HG03432 (cell line): ENCODE results near the gene LRRC36.
"Not testable (repeated sequence)": the region's sequence is repeated elsewhere in the genome, so short reads cannot be mapped to it uniquely, and the experiment has no call there.

ENCODE experiments used
- ATAC-seq: cut with Tn5 transposase; IDR thresholded peaks from one replicate; pipeline ENCODE4 v1.9.1; 2021; ENCODE audit warnings: mild to moderate bottlenecking, moderate library complexity; ENCODE audit not compliant: unreplicated experiment

Gene LRRC36

DNA sequence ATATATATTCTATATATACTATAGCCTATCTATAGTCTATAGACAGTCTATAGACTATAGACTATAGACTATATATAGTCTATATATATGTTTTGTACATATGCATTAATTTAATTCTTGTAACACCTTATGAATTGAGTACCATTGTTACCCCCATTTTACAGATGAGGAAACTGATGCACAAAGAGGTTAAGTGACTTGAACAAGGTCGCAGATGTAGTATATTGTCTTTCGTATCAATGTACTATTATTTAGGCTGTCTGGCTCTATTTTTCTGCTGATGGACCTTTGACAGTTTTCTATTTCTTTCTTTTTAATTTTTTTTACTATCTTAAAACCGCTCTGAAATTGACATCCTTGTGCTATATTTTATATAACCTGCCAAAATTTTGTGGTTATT lies 14.6 kb downstream of the LRRC36 start:
- no peak for ATAC-seq

DNA sequence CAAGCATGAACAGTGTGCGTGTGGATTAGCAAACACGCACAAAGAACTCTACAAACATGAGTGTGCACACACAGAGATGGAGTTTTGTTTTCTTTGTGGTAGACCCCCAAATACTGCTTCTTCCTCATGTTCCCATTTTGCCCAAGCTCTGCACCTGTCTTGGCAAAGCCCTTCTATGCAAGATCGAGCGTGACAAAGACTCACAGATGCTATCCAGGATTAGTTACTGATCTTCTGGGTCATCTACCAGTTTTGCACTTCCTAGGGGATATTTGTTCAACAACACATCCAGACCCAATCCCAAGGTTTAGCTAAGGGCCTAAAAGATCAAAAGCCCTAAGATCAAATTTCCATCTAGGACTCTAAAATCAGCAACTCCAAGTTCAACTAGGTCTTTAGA lies 16.0 kb downstream of the LRRC36 start:
- ATAC-seq, result no peak

DNA sequence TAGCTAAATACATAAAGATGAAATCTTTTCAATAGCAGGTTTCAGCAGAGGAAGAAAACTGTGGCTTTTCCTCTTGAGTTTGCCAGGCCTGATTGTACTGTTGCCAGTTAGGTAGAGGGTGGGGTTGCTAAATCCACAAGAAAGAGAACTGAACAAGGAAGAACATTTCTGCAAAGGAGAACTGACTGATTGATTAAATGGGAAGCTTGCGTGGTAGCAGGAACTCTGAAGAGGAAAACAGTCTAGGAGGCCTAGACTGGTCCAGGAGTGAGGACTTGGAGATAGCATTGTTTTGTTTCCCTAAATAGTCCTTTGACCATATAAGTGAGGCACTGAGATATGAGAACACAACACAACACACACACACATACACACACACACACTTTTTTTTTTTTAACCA lies 18.8 kb downstream of the LRRC36 start:
- no peak for ATAC-seq

DNA sequence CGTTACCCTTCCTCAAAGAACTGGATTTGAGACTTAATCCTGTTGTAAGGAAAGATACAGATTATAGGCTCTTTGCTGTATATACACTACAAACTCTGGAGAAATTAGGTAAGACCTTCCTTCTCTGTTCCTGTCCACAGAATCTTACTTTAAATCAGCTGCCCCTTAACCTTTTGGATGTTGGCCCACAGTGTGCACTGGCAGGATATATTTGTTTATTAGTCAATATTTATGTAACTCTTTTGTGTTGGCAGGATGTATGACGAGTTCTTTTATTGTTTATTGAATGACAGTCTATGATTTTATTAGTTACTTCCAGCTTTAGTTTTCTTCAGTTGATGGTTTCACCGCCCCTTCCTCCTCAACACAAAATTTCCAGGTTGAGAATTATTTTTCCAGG lies 19.7 kb downstream of the LRRC36 start:
- no peak for ATAC-seq

DNA sequence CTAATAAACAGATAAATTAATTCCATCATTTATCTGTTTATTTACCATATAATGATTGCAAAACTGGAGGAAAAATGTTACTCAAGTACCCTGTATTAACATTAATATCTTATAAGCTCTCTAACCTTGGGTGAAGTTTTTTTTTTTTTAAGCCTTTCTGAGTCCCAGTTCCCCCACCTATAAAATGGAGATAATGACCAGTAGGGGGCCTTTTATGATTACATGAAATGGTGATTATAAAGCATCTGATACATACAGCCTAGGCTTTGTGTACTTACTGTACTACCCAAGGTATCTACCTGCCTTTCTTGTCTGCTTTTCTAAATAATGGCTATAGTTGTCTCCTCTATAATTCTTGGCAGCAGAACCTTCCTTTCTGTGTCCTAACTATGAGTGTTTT lies 22.6 kb downstream of the LRRC36 start:
- no peak for ATAC-seq

DNA sequence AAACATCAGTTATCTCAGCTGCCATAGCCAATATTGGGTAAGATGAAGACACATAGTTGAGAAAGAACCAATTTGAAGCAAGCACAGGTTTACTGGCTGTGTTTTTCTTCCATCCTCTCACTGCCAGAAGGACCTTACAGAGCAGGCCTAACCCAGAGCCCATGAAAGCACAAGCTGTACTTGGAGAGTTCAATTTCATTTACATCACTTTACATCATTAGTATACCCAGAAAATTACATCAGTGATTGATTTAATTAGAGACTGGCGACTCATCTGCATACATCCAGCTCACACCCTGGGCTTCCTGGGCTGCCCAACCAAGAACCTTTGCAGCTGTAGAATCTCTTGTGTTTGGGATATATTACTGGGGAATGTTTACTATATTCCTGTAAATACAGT lies 23.7 kb downstream of the LRRC36 start:
- no peak for ATAC-seq

DNA sequence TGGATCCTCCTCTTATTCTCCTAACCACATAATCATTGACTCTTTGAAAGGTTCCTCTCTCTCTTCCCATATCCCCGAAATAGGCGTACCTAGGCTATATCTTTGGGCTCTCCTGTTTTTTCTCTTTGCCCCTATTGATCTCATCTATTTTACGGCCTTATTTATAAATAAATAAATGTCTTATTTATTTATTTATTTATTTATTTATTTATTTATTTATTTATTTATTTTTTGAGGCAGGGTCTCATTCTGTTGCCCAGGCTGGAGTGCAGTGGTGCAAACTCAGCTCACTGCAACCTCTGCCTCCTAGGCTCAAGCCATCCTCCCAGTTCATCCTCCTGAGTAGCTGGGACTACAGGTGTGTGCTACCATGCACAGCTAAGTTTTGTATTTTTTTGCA lies 25.8 kb downstream of the LRRC36 start:
- ATAC-seq, result not testable (repeated sequence)

DNA sequence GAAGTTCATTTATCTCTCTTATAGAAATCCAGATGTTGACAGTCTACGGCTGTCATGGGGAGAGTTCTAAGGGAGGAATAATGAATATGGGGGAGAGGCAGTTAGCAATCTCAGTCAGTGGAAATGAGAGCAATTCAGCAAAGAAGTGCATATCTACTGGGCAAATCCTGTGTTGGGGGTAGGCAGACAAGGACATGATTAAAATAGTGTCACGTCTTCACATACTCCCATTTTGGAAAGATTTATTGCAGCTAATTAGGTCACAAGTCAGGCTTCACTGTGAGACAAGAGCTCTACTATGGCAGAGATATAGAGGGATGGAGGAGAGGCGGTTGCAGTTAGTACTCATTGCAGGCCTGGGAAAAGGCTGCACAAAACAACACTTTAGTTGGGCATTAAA lies 29.8 kb downstream of the LRRC36 start:
- no peak for ATAC-seq

DNA sequence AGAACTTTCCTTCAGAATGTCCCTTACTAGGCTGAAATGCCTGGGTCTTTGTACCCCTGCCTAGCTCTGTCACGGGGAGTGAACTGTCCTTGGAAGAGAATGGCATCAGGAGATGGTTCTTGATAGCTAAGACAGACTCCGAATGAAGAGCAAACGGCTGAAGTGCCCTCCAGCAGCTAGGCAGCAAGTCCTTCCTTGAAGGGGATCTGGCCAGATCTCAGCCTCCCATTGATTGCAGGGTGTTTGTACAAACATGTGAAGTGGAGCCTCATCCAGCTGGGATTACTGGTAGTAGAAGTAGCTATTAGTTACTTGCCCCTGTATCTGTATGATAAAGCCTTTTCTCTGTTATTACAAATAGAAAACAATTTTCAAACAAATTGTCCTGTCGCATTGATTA lies 30.9 kb downstream of the LRRC36 start:
- no peak for ATAC-seq

DNA sequence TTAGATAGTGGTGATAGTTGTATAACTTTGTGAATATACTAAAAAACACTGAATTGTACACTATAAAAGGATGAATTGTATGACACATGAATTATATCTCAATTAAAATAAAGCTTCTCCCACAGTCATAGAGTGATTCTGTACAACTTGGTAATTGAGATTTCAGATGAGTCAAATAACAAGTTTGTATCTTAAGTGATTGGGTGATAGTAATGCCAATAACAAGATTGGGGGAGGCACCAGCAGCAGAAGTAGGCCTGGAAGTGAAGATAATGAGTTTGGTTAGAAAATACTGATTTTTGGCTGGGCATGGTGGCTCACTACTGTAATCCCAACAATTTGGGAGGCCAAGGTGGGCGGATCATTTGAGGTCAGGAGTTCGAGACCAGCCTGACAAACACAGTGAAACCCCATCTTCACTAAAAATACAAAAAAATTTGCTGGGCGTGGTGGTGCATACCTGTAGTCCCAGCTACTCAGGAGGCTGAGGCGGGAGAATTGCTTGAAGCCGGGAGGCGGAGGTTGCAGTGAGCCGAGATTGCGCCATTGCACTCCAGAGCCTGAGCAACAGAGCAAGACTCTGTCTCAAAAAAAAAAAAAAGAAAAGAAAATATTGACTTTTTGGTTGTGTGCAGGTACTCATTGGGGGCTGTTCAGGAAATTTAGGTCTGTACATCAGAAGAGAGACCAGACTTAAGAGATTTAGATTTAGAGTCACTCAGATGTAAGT lies 33.1 kb downstream of the LRRC36 start:
- not testable (repeated sequence) for ATAC-seq

DNA sequence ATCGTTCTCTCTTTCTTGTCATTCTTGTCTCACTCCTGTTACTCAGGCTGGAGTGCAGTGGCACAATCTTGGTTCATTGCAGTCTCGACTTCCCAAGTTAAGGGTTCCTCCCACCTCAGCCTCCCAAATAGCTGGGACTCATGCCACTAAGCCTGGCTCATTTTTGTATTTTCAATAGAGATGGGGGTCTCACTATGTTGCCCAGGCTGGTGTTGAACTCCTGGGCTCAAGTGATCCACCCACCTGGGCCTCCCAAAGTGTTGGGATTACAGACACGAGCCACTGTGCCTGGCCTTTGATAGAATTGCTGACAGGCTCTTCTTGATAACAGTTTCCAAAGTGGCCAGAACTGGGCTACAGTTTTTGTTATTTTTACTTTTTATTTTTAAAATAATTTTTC lies 34.4 kb downstream of the LRRC36 start:
- no peak for ATAC-seq

DNA sequence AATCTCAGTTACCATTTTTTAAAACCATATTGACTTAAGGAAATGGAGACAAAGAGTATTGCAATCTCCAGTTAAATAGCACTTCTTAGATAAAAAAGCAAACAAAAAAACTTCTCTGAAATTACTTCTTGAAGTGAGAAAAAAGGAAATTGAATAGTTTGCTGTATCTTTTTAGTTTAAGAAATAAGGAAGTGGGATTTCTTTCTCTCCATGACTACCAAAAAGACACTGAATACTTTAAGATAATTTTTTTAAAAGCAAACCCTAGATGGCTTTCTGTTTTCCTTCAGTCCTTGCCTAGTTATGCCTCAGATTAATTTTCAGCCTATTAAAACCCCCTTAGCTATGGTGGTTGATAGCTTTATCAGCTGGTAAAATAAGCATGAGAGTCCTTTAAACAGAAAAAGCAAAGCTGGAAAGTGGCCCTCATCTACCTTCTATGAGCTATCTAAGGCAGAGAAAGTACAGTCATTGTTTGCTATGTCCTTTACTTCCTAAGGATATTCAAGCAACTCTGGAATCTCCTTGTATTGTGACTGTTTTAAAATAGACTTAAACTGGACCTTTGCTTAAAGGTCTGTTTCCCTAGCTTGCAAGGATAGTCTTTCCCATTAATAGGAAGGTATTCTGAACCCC lies 38.1 kb downstream of the LRRC36 start:
- no peak for ATAC-seq

DNA sequence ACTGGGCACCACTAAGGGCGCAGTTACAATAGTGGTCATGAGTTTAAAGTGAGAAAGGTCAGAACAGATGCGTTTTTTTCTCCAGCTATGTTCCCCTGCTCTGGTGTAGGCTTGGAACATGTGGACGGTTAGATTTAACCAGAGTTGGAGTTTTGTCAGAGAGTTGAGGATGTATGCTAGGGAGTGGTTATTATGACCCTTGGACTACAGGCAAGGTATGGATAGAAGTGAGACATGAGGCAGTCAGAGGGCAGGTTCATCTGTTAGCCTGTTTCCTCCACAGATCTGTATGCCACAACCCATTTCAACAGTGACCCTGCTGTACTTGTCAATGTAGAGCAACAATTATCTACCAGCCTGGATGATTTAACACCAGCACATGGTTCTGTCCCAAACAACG lies 44.0 kb downstream of the LRRC36 start:
- ATAC-seq, result no peak

DNA sequence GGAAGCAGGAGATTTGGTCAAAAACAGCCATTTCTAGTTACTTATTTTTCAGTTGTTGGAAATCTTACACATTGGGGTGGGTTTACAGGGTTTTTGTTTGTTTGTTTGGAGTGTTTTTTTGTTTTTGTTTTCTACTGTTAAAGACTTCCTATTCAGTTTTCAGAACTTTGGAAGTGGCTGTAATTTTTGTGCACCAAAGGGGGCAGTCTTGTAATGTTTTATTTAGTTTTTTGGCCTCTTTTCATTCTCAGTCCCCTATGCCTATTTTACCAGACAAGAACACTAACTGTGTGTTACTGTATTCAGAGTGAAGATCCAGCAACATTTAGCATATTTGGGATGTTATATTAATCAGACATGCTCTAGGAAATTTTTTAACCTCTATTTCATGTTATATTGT lies 46.0 kb downstream of the LRRC36 start:
- ATAC-seq, result no peak

DNA sequence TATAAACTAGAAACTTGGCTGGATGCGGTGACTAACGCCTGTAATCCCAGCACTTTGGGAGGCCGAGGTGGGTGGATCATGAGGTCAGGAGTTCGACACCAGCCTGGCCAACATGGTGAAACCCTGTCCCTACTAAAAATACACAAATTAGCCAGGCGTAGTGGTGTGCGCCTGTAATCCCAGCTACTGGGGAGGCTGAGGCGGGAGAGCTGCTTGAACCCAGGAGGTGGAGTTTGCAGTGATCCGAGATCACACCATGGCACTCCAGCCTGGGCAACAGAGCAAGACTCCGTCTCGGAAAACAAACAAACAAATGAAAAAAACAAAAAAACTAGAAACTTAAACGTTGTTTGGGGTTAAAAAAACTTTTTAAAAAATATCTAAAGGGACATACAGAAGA lies 49.4 kb downstream of the LRRC36 start:
- not testable (repeated sequence) for ATAC-seq

DNA sequence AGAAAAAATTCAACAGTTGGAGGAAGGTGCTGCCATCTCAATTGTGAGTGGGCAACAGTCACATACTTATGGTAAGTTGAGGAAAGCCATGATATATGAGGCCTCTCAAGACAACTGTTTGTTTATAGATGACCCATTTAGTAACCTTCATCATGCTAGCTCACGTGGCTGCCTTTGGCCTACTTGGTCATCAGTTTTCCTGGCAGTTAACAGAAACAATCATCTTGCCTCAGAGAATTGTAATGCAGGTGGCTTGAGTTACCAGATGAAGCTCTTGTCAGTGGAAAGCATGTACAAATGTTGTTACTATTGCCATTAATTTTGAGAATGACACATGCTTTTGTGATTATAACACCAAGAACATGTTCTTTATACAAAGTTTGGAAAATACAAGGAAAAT lies 52.0 kb downstream of the LRRC36 start:
- no peak for ATAC-seq

DNA sequence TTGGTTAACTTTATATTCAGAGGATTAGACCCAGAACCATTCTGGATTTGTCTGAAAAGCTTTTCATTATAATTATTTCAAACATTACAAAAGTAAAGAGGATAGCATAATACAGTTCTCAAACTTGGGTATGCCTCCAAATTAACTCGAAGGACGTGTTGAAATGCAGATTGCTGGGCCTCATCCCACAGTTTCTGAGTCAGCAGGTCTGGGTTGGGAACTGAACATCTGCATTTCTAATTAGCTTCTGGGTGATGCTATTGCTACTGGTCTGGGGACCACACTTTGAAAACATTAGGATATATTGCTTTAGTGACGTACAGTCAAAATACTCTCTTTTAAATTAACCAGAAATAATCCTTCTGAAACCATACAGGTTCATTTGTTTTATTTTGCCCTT lies 56.7 kb downstream of the LRRC36 start:
- ATAC-seq, result no peak

DNA sequence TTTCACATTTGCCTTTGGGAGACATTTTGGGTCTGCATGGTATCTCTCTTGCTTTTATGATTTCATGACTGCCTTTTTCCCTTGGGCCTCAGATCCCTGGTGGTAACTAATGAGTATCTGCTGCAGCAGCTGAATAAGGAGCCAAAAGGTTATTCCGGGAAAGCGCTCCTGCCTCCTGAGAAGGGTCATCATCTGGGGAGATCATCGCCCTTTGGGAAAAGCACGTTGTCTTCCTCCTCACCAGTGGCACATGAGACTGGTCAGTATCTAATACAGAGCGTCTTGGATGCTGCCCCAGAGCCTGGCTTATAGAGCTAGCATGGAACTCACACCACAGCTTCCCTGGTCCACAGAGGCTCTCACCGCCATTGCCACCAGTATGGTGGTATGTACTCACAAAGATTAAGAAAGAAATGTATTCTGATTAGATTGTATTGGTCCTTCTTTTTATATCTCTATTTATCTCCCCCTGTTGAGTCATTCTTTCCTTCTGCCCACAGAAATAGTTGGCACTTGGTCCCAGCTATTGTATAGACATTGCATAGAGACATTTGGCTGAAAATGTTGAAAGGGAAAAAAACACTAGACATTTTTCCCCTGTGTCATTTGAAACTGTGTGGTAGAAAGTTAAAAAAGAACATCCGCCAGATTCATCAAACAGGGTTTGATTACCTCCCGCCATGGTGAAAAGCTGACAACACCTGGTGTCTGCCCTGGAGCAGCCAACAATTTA lies 58.3 kb downstream of the LRRC36 start:
- ATAC-seq, result no peak

DNA sequence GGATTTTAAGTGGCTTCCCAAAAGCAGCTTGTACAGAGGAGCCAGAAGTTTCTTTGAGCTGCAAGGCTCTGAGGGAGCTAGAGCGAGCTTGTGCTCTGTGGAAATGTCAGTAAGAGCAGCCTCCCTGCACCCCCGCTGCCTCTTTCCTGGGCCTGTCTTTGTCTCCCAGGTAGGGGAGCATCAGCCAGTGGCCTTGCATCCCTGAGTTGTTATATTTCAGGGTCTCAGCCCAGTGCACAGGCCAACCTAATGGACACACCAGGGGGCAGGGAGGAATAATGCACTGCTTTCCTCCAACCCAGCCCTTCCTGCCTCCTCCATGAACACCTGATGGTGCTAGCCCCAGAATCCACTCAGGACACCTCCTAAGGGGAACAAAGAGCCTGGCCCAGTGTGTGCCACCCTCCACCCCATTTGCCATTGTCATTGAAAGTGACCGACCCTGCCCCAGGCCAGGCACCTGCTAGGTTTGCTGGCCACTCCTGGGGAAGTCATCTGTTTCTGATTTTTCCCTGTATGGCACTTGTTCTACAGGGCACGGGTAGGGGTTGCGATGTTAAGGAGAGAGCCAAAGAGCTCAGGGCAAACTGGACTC lies 60.3 kb downstream of the LRRC36 start:
- no peak for ATAC-seq

DNA sequence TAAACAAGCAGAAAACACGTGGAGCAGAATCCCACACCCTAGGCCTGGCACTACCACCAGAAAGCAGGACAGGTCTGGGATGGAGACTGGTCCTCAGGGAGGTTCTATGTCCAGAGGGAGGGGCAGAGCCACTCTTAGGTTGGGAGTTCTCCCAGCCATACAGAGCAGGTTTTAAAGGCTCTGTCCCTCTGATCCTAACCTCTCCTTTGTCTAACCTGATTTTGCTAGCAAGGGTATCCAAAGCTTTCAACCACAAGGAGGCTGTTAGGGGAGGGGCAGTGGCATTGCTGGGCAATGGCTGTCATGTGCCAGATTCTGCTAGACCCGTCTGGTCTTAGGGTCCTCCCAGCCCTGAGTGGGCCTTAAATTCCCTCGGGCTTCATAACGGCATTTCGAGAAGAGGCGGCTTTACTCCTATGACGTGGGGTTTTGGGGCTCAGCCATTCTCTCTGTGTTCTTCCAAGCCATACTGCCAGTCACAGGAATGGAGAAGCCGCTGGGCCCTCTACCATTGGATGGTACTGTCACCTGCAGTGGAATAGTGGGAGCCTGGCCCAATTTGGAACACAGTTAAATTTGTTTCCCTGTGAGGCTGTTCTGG lies 61.0 kb downstream of the LRRC36 start:
- no peak for ATAC-seq

DNA sequence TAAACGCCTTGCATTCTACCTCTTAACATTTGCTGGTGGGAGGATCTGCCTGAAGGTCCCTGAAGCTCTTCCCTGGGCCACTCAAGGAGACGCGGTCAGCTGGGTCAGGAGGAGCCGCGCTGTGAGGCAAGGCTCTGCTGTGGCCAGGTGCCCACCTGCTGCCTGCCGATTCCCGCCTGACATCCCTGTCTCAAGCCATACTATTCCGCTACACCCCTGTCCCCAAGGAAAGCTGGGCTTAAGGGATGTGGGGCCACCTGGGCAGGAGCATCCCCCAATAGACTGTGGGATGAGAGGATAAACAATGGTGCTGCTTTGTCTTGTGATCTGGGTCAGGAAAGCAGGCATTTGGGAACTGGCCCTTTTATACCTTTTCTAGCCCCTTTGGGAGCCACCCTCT lies 61.6 kb downstream of the LRRC36 start:
- no peak for ATAC-seq
